Measurements from ENCODE around the gene PRDM16. TPM values are rescaled to one million over a fixed set of nuclear protein-coding genes. Genes with fewer than 3 reads are reported as not detected.

The PRDM16 gene
- polyA plus RNA-seq, 1 experiment = 0.06 TPM

DNA sequence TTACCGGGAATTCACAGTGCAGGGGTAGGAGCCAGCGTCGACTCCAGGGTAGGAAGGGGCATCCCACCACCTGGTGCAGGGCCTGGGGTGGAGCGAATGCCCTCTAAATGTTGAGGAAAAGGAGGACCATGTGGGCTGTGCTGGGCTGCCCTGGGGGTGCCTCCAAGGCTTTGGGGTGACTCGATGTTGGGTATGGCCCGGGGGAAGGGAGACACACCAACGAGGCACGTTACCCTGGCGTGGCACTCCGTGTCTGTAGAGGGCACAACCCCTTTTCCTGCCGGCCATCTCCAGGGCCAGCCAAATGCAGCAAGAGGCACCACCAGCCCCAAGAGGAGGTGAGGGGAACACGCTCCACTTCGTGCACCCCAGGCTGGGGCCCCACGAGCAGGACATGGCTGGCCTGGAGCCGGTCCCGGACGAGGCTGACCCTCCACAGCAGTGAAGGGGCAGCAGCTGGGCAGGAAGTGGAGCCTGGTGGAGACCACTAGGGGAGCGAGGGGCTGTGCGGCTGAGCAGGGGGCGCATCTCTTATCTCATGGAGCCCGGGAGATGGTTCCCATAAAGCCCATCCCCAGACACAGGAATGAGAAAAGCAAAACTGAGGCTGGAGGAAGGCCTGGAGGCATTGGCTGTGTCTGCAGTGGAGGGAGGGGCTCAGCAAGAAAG lies 36.5 kb upstream of the PRDM16 start:
- Histone ChIP-seq H3K27ac (ENCODE audit: low read depth, low read length) (no peak overlapping the region), H3K4me3 (ENCODE audit: low read depth, low read length) (no peak overlapping the region), H3K9me3 (ENCODE audit: control insufficient read depth, insufficient read depth, low read length) (peaks cover 68% of the 10 kb centered on the region), H3K27me3 (ENCODE audit: control insufficient read depth, insufficient read depth, low read length) (no peaks in the 10 kb centered on the region)
- no peak for DNase-seq (ENCODE audit: low read depth, low spot score)
- CTCF ChIA-PET = no interaction called here
- POLR2A ChIA-PET = no interaction called here
- TF ChIP-seq, protein P1, sequence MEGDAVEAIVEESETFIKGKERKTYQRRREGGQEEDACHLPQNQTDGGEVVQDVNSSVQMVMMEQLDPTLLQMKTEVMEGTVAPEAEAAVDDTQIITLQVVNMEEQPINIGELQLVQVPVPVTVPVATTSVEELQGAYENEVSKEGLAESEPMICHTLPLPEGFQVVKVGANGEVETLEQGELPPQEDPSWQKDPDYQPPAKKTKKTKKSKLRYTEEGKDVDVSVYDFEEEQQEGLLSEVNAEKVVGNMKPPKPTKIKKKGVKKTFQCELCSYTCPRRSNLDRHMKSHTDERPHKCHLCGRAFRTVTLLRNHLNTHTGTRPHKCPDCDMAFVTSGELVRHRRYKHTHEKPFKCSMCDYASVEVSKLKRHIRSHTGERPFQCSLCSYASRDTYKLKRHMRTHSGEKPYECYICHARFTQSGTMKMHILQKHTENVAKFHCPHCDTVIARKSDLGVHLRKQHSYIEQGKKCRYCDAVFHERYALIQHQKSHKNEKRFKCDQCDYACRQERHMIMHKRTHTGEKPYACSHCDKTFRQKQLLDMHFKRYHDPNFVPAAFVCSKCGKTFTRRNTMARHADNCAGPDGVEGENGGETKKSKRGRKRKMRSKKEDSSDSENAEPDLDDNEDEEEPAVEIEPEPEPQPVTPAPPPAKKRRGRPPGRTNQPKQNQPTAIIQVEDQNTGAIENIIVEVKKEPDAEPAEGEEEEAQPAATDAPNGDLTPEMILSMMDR (IDR thresholded peaks at IDR 0.05; ENCODE audit: low read depth, low read length) = no peak

DNA sequence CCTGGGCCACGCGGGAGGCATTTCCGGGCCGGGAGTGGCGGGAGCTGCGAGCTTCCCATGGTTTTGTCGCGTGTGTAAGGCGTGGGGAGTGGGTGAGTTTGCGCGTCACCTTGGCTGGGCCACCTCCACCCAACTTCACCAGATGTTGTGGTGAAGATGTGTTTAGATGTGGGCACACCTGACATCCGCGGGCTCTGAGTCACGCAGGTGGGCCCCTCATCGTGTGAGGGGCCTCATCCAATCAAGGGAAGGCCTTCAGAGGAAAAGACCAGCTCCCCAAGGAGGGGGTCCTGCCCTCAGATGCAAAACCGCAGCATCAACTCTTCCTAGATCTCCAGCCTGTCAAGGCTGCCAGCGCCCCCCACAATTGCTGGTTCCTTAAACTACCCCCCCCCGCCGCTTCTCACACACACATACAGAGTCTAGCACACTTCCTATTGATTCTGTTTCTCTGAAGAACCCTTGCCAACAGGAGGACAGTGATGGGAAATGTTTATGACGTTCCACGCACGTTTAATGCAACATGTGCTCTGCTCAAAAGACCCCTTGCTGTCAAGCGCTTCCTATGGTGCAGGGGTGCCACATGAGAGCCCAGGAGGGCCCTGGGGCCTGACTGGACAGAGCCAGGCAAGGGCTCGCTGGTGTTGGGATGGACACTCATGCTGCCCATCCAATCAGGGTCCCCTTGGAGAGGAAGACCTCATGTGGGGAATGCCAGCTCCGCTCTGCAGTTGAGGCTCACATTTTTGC lies 35.8 kb upstream of the PRDM16 start:
- Histone ChIP-seq H3K27ac (ENCODE audit: low read depth, low read length) (no peak overlapping the region), H3K9me3 (ENCODE audit: control insufficient read depth, insufficient read depth, low read length) (peaks cover 66% of the 10 kb centered on the region), H3K27me3 (ENCODE audit: control insufficient read depth, insufficient read depth, low read length) (no peaks in the 10 kb centered on the region), H3K4me3 (ENCODE audit: low read depth, low read length) (no peak overlapping the region)
- no peak for DNase-seq (ENCODE audit: low read depth, low spot score)
- TF ChIP-seq, protein P1 (IDR thresholded peaks at IDR 0.05; ENCODE audit: low read depth, low read length) = no peak
- ChIA-PET CTCF (no interaction called here), POLR2A (no interaction called here)

DNA sequence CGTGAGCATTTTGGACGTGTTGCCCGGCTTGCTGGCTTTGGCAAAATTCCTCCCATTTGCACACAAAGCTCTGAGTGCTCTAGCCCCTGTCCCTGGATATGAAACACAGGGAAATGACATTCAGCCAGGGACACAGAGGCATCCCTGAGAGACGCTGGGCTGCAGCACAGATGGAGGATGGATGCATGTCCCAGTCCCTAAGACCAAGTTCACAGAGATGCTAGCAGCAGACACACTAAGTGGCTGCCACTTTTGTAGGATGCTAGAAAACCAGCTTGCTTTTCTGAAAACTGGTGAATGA lies 35.3 kb upstream of the PRDM16 start:
- Histone ChIP-seq H3K27me3 (ENCODE audit: control insufficient read depth, insufficient read depth, low read length) (no peaks in the 10 kb centered on the region), H3K27ac (ENCODE audit: low read depth, low read length) (no peak overlapping the region), H3K4me3 (ENCODE audit: low read depth, low read length) (no peak overlapping the region), H3K9me3 (ENCODE audit: control insufficient read depth, insufficient read depth, low read length) (peaks cover 66% of the 10 kb centered on the region; the same call in 1 of the 2 replicates)
- TF ChIP-seq, protein P1 (IDR thresholded peaks at IDR 0.05; ENCODE audit: low read depth, low read length) = no peak
- POLR2A ChIA-PET = no interaction called here
- CTCF ChIA-PET = no interaction called here
- DNase-seq (ENCODE audit: low read depth, low spot score) = no peak

DNA sequence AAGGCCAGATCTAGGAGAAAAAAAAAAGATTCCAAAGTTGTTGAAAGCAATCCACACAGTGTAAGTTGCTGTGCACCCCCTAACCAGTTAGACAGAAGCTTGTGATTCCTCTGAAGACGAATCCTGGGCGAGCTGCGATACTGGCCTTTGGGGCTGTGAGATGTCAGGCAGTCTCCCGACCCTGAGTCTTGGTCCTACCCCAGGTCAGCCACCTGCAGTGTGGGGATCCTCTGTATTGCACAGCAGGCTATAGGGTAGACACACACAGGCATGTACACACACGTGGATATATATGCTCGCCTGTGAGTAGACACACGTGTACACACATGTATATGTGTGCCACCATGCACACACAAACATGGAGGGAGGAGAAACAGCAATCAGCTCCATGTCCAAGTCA lies 34.8 kb upstream of the PRDM16 start:
- Histone ChIP-seq H3K4me3 (ENCODE audit: low read depth, low read length) (no peak overlapping the region), H3K27me3 (ENCODE audit: control insufficient read depth, insufficient read depth, low read length) (no peaks in the 10 kb centered on the region), H3K9me3 (ENCODE audit: control insufficient read depth, insufficient read depth, low read length) (peaks cover 67% of the 10 kb centered on the region; the same call in 1 of the 2 replicates), H3K27ac (ENCODE audit: low read depth, low read length) (no peak overlapping the region)
- POLR2A ChIA-PET = no interaction called here
- DNase-seq (ENCODE audit: low read depth, low spot score) = no peak
- CTCF ChIA-PET = no interaction called here
- TF ChIP-seq, protein P1 (IDR thresholded peaks at IDR 0.05; ENCODE audit: low read depth, low read length) = no peak

DNA sequence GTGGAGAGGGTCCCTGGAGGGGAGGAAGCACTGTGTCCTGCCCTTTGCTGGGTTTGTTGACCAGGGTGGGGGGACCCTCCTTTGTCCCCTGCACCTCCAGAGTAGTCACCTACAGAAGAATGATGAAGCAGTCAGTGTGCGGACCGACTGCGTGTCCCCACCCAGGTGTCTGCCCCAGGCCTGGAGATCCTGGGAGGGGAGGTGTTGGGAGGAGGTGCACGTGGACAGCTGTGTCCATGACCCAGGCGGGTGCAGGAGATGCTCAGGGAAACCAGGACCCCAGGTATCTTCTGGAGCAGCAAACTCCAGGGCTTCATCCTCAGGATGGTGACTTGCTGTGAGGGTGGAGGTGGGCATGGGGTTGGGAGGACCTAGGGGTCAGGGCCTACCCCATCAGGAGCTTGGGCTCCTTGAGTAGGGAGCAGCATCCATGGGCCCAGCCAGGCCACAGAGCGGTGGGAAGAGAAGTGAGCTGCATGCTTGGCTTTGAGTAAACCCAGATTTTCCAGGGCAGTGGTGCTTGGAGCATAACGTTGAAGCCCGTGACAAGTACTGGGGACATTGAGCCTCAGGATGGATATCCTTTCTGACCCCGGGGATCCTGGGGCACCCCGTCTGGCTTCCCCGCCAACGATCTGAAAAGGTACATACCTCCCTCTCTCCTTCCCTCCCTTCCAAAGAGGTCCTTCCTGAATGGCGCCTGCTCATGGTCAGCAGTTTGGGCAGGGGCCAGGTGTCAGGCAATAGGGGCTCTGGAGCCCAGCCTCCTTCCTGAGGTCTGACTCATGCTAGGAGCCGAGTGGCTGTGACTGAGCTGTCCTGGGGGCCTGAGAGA lies 34.1 kb upstream of the PRDM16 start:
- TF ChIP-seq, protein P1 (IDR thresholded peaks at IDR 0.05; ENCODE audit: low read depth, low read length) = no peak
- POLR2A ChIA-PET = no interaction called here
- Histone ChIP-seq H3K27me3 (ENCODE audit: control insufficient read depth, insufficient read depth, low read length) (no peaks in the 10 kb centered on the region), H3K27ac (ENCODE audit: low read depth, low read length) (no peak overlapping the region), H3K4me3 (ENCODE audit: low read depth, low read length) (no peak overlapping the region), H3K9me3 (ENCODE audit: control insufficient read depth, insufficient read depth, low read length) (peaks cover 60% of the 10 kb centered on the region; the same call in 1 of the 2 replicates)
- no peak for DNase-seq (ENCODE audit: low read depth, low spot score)
- CTCF ChIA-PET = no interaction called here

Data from AG04450 (cell line).